H1 (cell line): ENCODE data around the gene COL16A1. TPM values are rescaled to one million over a fixed set of nuclear protein-coding genes. Genes with fewer than 3 reads are reported as not detected.
A peak's percentile ranks its signal among the peaks of the same experiment; 100 is the strongest.

Experiments used
- CTCF ChIA-PET: fragments of 300-600 bp; sonication (Branson Sonifier 250); formaldehyde crosslinking; loops from one replicate; lab custom pipeline; 2021; ENCODE audit not compliant: partially characterized antibody; lab: Charles Lee
- POLR2A ChIA-PET: fragments of 300-600 bp; sonication (Branson Sonifier 250); formaldehyde crosslinking; loops from one replicate; lab custom pipeline; 2021; ENCODE audit warnings: inconsistent platforms; ENCODE audit not compliant: partially characterized antibody; lab: Charles Lee
- DNase-seq, 2 experiments: peaks; one replicate each; pipeline versions ENCODE4 v3.0.0 to v3.0.0-alpha.2; 2010 to 2022; ENCODE audit warnings: low spot score in 2 of 2, low read depth in 1 of 2, mixed read lengths in 1 of 2
- FAIRE-seq: peaks from 2 replicates; lab custom pipeline; 2011; peaks lifted over from hg19 to GRCh38; lab: Jason Lieb, UNC
- H2AFZ ChIP-seq: 2 replicates; pipeline ENCODE4 v1.8.1; 2012; ENCODE audit warnings: low read length, inconsistent platforms
- H2AK5ac ChIP-seq: 2 replicates; pipeline ENCODE4 v1.6.1; 2013; ENCODE audit warnings: low read depth, low read length
- H2BK120ac ChIP-seq: replicated peaks from 2 replicates; pipeline ENCODE3; 2013; ENCODE audit warnings: low read depth, low read length, inconsistent platforms
- H2BK12ac ChIP-seq: 2 replicates; pipeline ENCODE4 v1.6.1; 2013; ENCODE audit warnings: low read depth, low read length
- H2BK15ac ChIP-seq: 2 replicates; pipeline ENCODE4 v1.6.1; 2013; ENCODE audit warnings: low read length
- H2BK20ac ChIP-seq: 2 replicates; pipeline ENCODE4 v1.6.1; 2013; ENCODE audit warnings: low read length
- H2BK5ac ChIP-seq: 2 replicates; pipeline ENCODE4 v1.6.1; 2013; ENCODE audit warnings: low read depth, low read length
- H3K14ac ChIP-seq: 2 replicates; pipeline ENCODE4 v1.6.1; 2013; ENCODE audit warnings: inconsistent platforms; ENCODE audit not compliant: insufficient read length
- H3K18ac ChIP-seq: 2 replicates; pipeline ENCODE4 v1.6.1; 2013; ENCODE audit warnings: low read length; ENCODE audit errors: extremely low read depth
- H3K23ac ChIP-seq: 2 replicates; pipeline ENCODE4 v1.6.1; 2013; ENCODE audit warnings: inconsistent platforms; ENCODE audit not compliant: insufficient read length
- H3K23me2 ChIP-seq: 2 replicates; pipeline ENCODE4 v1.6.1; 2013; ENCODE audit warnings: low read depth, low read length
- H3K27ac ChIP-seq: 2 replicates; pipeline ENCODE4 v1.6.1; 2011; ENCODE audit warnings: low read depth, low read length, inconsistent platforms
- H3K27me3 ChIP-seq, 4 experiments: replicated peaks in 1 of 4; 1 replicate in 1 of 4; 2 replicates in 3 of 4; pipeline versions ENCODE4 v1.6.1 to v1.8.1; 2011 to 2013; ENCODE audit warnings: low read length in 3 of 4, mild to moderate bottlenecking in 3 of 4, inconsistent platforms in 2 of 4, mixed read lengths in 2 of 4, moderate library complexity in 1 of 4; ENCODE audit not compliant: control insufficient read depth in 3 of 4, insufficient read depth in 3 of 4; ENCODE audit errors: extremely low read depth in 1 of 4
- H3K36me3 ChIP-seq, 4 experiments: 2 replicates each; pipeline versions ENCODE4 v1.6.1 to v1.8.1; 2011 to 2013; ENCODE audit warnings: mild to moderate bottlenecking in 4 of 4, low read length in 3 of 4, moderate library complexity in 2 of 4, control low read depth in 1 of 4, inconsistent platforms in 1 of 4; ENCODE audit not compliant: insufficient read depth in 4 of 4, control insufficient read depth in 2 of 4
- H3K4ac ChIP-seq: replicated peaks from 2 replicates; pipeline ENCODE3; 2013; ENCODE audit warnings: low read length, low read depth, mixed read lengths, inconsistent platforms; ENCODE audit not compliant: insufficient read length
- H3K4me1 ChIP-seq, 4 experiments: replicated peaks in 1 of 4; 1 replicate in 1 of 4; 2 replicates in 3 of 4; pipeline versions ENCODE4 v1.6.1 to v1.8.1; 2011 to 2013; ENCODE audit warnings: low read length in 3 of 4, inconsistent platforms in 2 of 4, mixed read lengths in 1 of 4; ENCODE audit not compliant: insufficient read depth in 4 of 4, control insufficient read depth in 3 of 4
- H3K4me2 ChIP-seq, 2 experiments: 2 replicates each; pipeline versions ENCODE4 v1.6.1 to v1.8.1; 2011 to 2013; ENCODE audit warnings: low read depth in 2 of 2, low read length in 2 of 2, control low read depth in 1 of 2, inconsistent platforms in 1 of 2, mild to moderate bottlenecking in 1 of 2; ENCODE audit not compliant: insufficient read depth in 1 of 2
- H3K4me3 ChIP-seq, 4 experiments: fragments of 200-600, 300-600 bp in 1 of 4; sonication (generic), shearing (Covaris generic), sonication (Bioruptor Twin) in 1 of 4; 2 replicates each; pipeline versions ENCODE4 v1.5.1 to v1.8.1; 2011 to 2016; ENCODE audit warnings: low read length in 4 of 4, low read depth in 3 of 4, control low read depth in 2 of 4, inconsistent platforms in 2 of 4, mild to moderate bottlenecking in 2 of 4, mixed read lengths in 1 of 4, moderate library complexity in 1 of 4; ENCODE audit not compliant: insufficient read depth in 2 of 4; ENCODE audit errors: extremely low read depth in 1 of 4
- H3K56ac ChIP-seq: replicated peaks from 2 replicates; pipeline ENCODE3; 2013; ENCODE audit warnings: low read depth, mild to moderate bottlenecking, mixed read lengths, low read length, inconsistent platforms; ENCODE audit not compliant: insufficient read length
- H3K79me1 ChIP-seq: 2 replicates; pipeline ENCODE4 v1.6.1; 2013; ENCODE audit warnings: low read depth, low read length, control low read depth
- H3K79me2 ChIP-seq, 2 experiments: 2 replicates each; pipeline versions ENCODE4 v1.6.1 to v1.8.1; 2012 to 2013; ENCODE audit warnings: low read length in 2 of 2, mild to moderate bottlenecking in 2 of 2, inconsistent platforms in 1 of 2; ENCODE audit not compliant: insufficient read depth in 2 of 2, control insufficient read depth in 1 of 2
- H3K9ac ChIP-seq, 4 experiments: replicated peaks in 1 of 4; 1 replicate in 1 of 4; 2 replicates in 3 of 4; pipeline versions ENCODE4 v1.6.1 to v1.8.1; 2011 to 2013; ENCODE audit warnings: low read depth in 3 of 4, low read length in 3 of 4, control low read depth in 2 of 4, mild to moderate bottlenecking in 2 of 4, moderate library complexity in 2 of 4, inconsistent platforms in 1 of 4; ENCODE audit errors: extremely low read depth in 1 of 4
- H3K9me3 ChIP-seq, 2 experiments: 2 replicates each; pipeline versions ENCODE4 v1.6.1 to v1.8.1; 2012 to 2013; ENCODE audit warnings: mild to moderate bottlenecking in 2 of 2, moderate library complexity in 2 of 2, control low read depth in 1 of 2, inconsistent platforms in 1 of 2, low read depth in 1 of 2, low read length in 1 of 2, mixed read lengths in 1 of 2; ENCODE audit not compliant: insufficient read depth in 2 of 2
- H4K20me1 ChIP-seq, 2 experiments: replicated peaks in 1 of 2; 2 replicates each; pipeline versions ENCODE3 to v1.8.1; 2011 to 2013; ENCODE audit warnings: inconsistent platforms in 2 of 2, low read length in 2 of 2, mild to moderate bottlenecking in 1 of 2; ENCODE audit not compliant: insufficient read depth in 2 of 2, control insufficient read depth in 1 of 2
- H4K5ac ChIP-seq: 2 replicates; pipeline ENCODE4 v1.6.1; 2013; ENCODE audit warnings: low read length, low read depth, mixed read lengths, inconsistent platforms; ENCODE audit not compliant: insufficient read length
- H4K8ac ChIP-seq: 2 replicates; pipeline ENCODE4 v1.8.0; 2013; ENCODE audit warnings: mild to moderate bottlenecking, moderate library complexity, low read length, inconsistent platforms; ENCODE audit not compliant: insufficient read depth; ENCODE audit errors: extremely low read depth
- H4K91ac ChIP-seq: replicated peaks from 2 replicates; pipeline ENCODE3; 2013; ENCODE audit warnings: low read length, mixed read lengths, inconsistent platforms; ENCODE audit not compliant: insufficient read length
- GABPA ChIP-seq: IDR thresholded peaks from 2 replicates; pipeline ENCODE4 v1.6.1; 2011; ENCODE audit warnings: mild to moderate bottlenecking, low read length, moderate library complexity, borderline replicate concordance; ENCODE audit not compliant: insufficient read depth
- RAD21 ChIP-seq, 2 experiments: IDR thresholded peaks in 1 of 2; conservative IDR thresholded peaks in 1 of 2; 2 replicates each; pipeline ENCODE4 v1.6.1; 2011; ENCODE audit warnings: low read depth in 2 of 2, low read length in 2 of 2, improper control_type of control experiment in 1 of 2, inconsistent platforms in 1 of 2, mild to moderate bottlenecking in 1 of 2, moderate library complexity in 1 of 2
- RBBP5 ChIP-seq: IDR thresholded peaks from 2 replicates; pipeline ENCODE4 v1.7.1; 2012; ENCODE audit warnings: low read depth, mild to moderate bottlenecking, inconsistent platforms, low read length, moderate library complexity, borderline replicate concordance
- SP4 ChIP-seq: IDR thresholded peaks from 2 replicates; pipeline ENCODE4 v1.6.1; 2012; ENCODE audit warnings: low read length, inconsistent platforms
- TCF12 ChIP-seq: IDR thresholded peaks from 2 replicates; pipeline ENCODE4 v1.6.1; 2011; ENCODE audit warnings: low read depth, mild to moderate bottlenecking, low read length
- WGBS, 2 experiments: shearing (Covaris generic) in 1 of 2; methylation state at CpG; one replicate each; pipeline versions ENCODE4 v1.1.6 to v1.1.7; 2013 to 2015; ENCODE audit warnings: low lambda C conversion rate in 2 of 2, mixed read lengths in 2 of 2, inconsistent platforms in 1 of 2, low coverage in 1 of 2, missing lambda C conversion rate in 1 of 2; ENCODE audit not compliant: insufficient replicate concordance in 2 of 2, insufficient coverage in 1 of 2, insufficient read length in 1 of 2; ENCODE audit errors: extremely low coverage in 1 of 2, missing lambda C conversion rate in 1 of 2; 5-methylcytosine and 5-hydroxymethylcytosine counted together
- polyA plus RNA-seq, 7 experiments: library from polyadenylated mRNA; depleted of rRNA in 3 of 7; stranded (reverse) in 5 of 7; unstranded in 2 of 7; fragments of >200 nt in 5 of 7; fragments of 200-250 nt in 2 of 7; gene quantifications; 1 replicate in 5 of 7; 2 replicates in 1 of 7; 4 replicates in 1 of 7; pipeline versions ENCODE4 v1.2.1 to v1.2.3, GENCODE V29; 2011 to 2013; ENCODE audit warnings: missing spikeins in 2 of 7, mixed read lengths in 2 of 7
- total RNA-seq: library from RNA; stranded (reverse); fragmentation: NEBNext Ultra II Directional; extraction: Animal tissue kit (Norgen Biotek cat#: 25700); gene quantifications from 2 replicates; pipeline ENCODE4 v1.2.1, GENCODE V29; 2021
- TF ChIP-seq, protein P1 (sequence below), 3 experiments: IDR thresholded peaks; 1 replicate in 2 of 3; 2 replicates in 1 of 3; pipeline versions ENCODE4 v1.5.1 to v1.6.1; 2011; ENCODE audit warnings: low read length in 3 of 3, mild to moderate bottlenecking in 3 of 3, inconsistent platforms in 2 of 3, low read depth in 1 of 3, moderate library complexity in 1 of 3; ENCODE audit not compliant: insufficient read depth in 1 of 3; ENCODE audit errors: control extremely low read depth in 1 of 3

Gene COL16A1
- total and polyA plus RNA-seq, 2 of the 8 experiments (the other 6 are each of a cell fraction or from before 2014, with no cell fraction given), result 2.0 to 10.5 TPM

DNA sequence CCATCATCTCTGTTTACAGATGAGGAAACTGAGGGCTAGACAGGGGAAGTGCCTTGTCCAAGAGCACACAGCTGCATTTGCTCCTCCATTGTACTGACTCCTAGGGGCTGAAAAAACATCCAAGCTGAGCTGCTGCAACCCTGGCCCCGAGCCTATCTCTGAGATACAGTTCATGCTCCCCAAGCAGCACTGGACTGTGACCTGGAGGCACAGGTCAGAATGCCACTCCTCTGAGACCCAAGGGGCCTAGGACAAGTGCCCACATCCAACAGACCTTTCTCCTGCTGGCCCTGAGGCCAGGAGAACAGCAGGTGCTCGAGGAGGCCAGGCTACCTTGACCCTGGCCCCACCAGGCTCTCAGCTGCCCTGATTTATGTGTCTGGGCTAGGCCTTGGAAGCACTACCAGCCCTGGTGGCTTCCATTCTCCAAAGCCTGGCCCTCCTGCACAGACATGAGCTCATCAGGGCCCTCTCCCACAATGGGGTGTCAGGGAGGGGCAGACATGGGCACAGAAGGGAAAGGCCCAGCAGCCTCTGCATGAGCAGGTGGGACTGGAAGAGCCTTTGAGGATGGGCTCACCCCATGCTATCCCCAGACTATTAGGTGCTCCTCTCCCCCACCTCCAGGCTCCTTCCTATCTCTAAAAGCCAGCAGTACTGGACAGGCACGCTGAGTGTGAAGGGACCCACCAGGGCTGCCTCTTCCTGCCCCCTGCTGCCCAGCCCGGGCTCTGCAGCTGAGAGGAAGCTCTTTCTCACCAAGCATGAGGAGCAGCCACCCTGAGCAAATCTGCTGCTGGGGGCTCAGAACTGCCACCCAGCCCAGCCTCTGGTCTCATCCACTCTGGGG is 41.5 kb upstream of the COL16A1 start:
- H3K27me3 ChIP-seq, result no peaks in the 10 kb centered on the region
- no peaks in the 10 kb centered on the region for H3K79me1 ChIP-seq
- no peak for FAIRE-seq
- peak in 1 of 2 experiments; percentile 88 for DNase-seq
- no peak overlapping the region for H3K4me2 ChIP-seq
- H3K79me2 ChIP-seq, result no peaks in the 10 kb centered on the region
- no peak overlapping the region for H3K14ac ChIP-seq
- H3K4me1 ChIP-seq, result peaks cover 0 to 8% (median 6%) of the 10 kb centered on the region in 4 experiments; a peak in 6 of 7 replicates
- H3K4ac ChIP-seq, result no peak overlapping the region
- H4K91ac ChIP-seq, result no peak overlapping the region
- H2AK5ac ChIP-seq, result no peak overlapping the region
- H4K8ac ChIP-seq, result peak overlapping the region; percentile 54; the same call in 1 of the 2 replicates
- peaks cover 0 to 3% of the 10 kb centered on the region in 2 experiments for H4K20me1 ChIP-seq
- 0 out of 2 replicates have a peak overlapping the region, but pooled peaks have one; percentile 39 for H3K18ac ChIP-seq
- ChIA-PET POLR2A (interaction anchor here (0.7 to 1.9 kb wide), 10 partner anchors 11 to 101 kb away, joined by 3 to 9 read pairs (median 3); partner anchors contain the start of gene PEF1), CTCF (interaction anchor here (0.6 to 9.2 kb wide), 48 partner anchors 8 to 197 kb away, joined by 3 to 130 read pairs (median 6); partner anchors contain the start of gene COL16A1)
- H3K9me3 ChIP-seq, result no peaks in the 10 kb centered on the region
- no peak for TF ChIP-seq TCF12
- TF ChIP-seq RAD21 (IDR thresholded peaks at IDR 0.05 in 1 of 2, conservative IDR thresholded peaks at IDR 0.05 in 1 of 2; ENCODE audit: low read depth in 2 of 2, low read length in 2 of 2), result peak; percentile 68 to 82
- TF ChIP-seq, protein P1, sequence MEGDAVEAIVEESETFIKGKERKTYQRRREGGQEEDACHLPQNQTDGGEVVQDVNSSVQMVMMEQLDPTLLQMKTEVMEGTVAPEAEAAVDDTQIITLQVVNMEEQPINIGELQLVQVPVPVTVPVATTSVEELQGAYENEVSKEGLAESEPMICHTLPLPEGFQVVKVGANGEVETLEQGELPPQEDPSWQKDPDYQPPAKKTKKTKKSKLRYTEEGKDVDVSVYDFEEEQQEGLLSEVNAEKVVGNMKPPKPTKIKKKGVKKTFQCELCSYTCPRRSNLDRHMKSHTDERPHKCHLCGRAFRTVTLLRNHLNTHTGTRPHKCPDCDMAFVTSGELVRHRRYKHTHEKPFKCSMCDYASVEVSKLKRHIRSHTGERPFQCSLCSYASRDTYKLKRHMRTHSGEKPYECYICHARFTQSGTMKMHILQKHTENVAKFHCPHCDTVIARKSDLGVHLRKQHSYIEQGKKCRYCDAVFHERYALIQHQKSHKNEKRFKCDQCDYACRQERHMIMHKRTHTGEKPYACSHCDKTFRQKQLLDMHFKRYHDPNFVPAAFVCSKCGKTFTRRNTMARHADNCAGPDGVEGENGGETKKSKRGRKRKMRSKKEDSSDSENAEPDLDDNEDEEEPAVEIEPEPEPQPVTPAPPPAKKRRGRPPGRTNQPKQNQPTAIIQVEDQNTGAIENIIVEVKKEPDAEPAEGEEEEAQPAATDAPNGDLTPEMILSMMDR (IDR thresholded peaks at IDR 0.05; ENCODE audit: control extremely low read depth in 1 of 3, insufficient read depth in 1 of 3, low read depth in 1 of 3, low read length in 3 of 3), result peak in 2 of 3 experiments; percentile 85 to 86; a peak in 3 of 4 replicates
- TF ChIP-seq RBBP5, result 0 out of 2 replicates have a peak, but pooled peaks have one; percentile 10
- peak; percentile 49; the same call in 1 of the 2 replicates for TF ChIP-seq GABPA
- no peak for TF ChIP-seq SP4
- no peak overlapping the region for H3K27ac ChIP-seq
- no peak overlapping the region for H3K23ac ChIP-seq
- no peak overlapping the region for H3K4me3 ChIP-seq
- no peaks in the 10 kb centered on the region for H3K36me3 ChIP-seq
- no peak overlapping the region for H2BK5ac ChIP-seq
- no peak overlapping the region for H2AFZ ChIP-seq
- no peak overlapping the region for H4K5ac ChIP-seq
- no peaks in the 10 kb centered on the region for H3K23me2 ChIP-seq
- H2BK20ac ChIP-seq, result no peak overlapping the region
- WGBS, 2 experiments, result 50% methylated on average over 4 of the region's 4 CpGs; no CpG with 5 or more reads in 1 of the 2 experiments
- H3K56ac ChIP-seq, result no peak overlapping the region
- 0 out of 2 replicates have a peak overlapping the region, but pooled peaks have one; percentile 46 for H2BK15ac ChIP-seq
- no peak overlapping the region for H2BK120ac ChIP-seq
- no peak overlapping the region; the same call in 1 of the 2 replicates for H2BK12ac ChIP-seq
- no peak overlapping the region for H3K9ac ChIP-seq
